Lower lobe of right lung (tissue), 2 donors: ENCODE measurements around the gene RPS6KA2. TPM values are rescaled to one million over a fixed set of nuclear protein-coding genes. Genes with fewer than 3 reads are reported as not detected.

Experiments
- ATAC-seq, 2 donors: fragments of 200-7000 bp; cut with Tn5 transposase; one replicate each; pipeline ENCODE4 v1.9.1; 2020 to 2022; ENCODE audit warnings: mild to moderate bottlenecking in 2 of 2, moderate library complexity in 2 of 2
- DNase-seq: peaks from one replicate; pipeline ENCODE4 v3.0.0-alpha.2; 2020
- H3K27ac ChIP-seq: fragments of 200-600 bp; one replicate; pipeline ENCODE4 v1.8.0; 2022
- H3K27me3 ChIP-seq: fragments of 200-600 bp; one replicate; pipeline ENCODE4 v1.8.0; 2022; ENCODE audit warnings: low read depth
- H3K36me3 ChIP-seq: fragments of 200-600 bp; one replicate; pipeline ENCODE4 v1.8.0; 2022; ENCODE audit warnings: mild to moderate bottlenecking
- H3K4me1 ChIP-seq: fragments of 200-600 bp; one replicate; pipeline ENCODE4 v1.8.0; 2022
- H3K4me3 ChIP-seq: fragments of 200-600 bp; one replicate; pipeline ENCODE4 v1.8.0; 2022; ENCODE audit warnings: mild to moderate bottlenecking
- H3K9me3 ChIP-seq: fragments of 200-600 bp; one replicate; pipeline ENCODE4 v1.8.0; 2022
- intact Hi-C: fragments of 100-400 bp; cut with DNase I; formaldehyde crosslinking; loops from one replicate; pipeline ENCODE4 v1.11.0; 2022
- total RNA-seq: library from RNA; stranded (reverse); fragmentation: NEBNext Ultra II Directional; extraction: Animal tissue kit (Norgen Biotek cat#: 25700); gene quantifications from one replicate; pipeline ENCODE4 v1.2.1, GENCODE V29; 2021
- TF ChIP-seq, protein P1 (sequence below): fragments of 200-600 bp; IDR thresholded peaks from one replicate; pipeline ENCODE4 v1.8.0; 2022; ENCODE audit warnings: antibody characterized with exemption, mild to moderate bottlenecking
- donor health status: DM: no; HTN: yes; CAD: no; lungs with severe emphysema.

The RPS6KA2 gene
- total RNA-seq, 1 donor from 2014 or later, result 102 TPM

DNA sequence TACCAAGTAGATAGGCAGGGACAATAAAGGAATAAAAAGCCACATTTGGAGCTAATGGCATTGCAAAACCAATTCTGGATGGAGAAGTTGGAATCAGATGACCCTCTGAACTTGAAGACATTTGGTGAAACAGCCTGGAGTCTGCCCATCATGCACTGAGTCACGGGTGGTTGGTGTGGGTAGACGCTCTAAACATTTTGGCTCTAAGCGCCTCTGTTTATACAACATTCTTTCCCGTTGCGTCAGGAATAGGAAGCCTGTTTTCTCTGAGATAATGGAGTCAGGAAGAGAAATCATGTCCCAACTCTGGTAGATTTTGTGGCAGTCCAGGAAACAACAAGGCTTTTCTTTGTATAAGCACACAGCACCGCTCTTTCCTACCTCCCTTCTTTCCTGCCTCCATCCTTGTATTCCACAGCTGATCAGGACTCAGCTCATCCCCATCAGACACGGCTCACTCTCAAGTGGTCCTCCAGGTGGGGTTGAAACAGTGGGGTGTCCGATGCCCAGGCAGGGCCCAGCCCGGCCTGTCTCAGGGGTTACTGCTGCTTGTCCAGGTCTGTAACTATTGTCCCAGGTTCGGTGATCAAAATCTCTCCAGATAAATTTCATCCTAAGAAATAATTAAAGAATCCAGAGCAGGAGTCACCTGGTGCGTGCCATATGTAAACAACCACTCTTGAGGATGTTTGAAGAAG, 28.5 kb downstream of the RPS6KA2 start:
- TF ChIP-seq, protein P1, sequence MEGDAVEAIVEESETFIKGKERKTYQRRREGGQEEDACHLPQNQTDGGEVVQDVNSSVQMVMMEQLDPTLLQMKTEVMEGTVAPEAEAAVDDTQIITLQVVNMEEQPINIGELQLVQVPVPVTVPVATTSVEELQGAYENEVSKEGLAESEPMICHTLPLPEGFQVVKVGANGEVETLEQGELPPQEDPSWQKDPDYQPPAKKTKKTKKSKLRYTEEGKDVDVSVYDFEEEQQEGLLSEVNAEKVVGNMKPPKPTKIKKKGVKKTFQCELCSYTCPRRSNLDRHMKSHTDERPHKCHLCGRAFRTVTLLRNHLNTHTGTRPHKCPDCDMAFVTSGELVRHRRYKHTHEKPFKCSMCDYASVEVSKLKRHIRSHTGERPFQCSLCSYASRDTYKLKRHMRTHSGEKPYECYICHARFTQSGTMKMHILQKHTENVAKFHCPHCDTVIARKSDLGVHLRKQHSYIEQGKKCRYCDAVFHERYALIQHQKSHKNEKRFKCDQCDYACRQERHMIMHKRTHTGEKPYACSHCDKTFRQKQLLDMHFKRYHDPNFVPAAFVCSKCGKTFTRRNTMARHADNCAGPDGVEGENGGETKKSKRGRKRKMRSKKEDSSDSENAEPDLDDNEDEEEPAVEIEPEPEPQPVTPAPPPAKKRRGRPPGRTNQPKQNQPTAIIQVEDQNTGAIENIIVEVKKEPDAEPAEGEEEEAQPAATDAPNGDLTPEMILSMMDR, result no peak
- Histone ChIP-seq H3K36me3 (no peaks in the 10 kb centered on the region), H3K9me3 (no peaks in the 10 kb centered on the region), H3K4me3 (no peak overlapping the region), H3K4me1 (peaks cover 35% of the 10 kb centered on the region), H3K27me3 (no peaks in the 10 kb centered on the region), H3K27ac (peak overlapping the region; percentile 76)
- no peak for DNase-seq
- peak; percentile 82 to 86 for ATAC-seq
- intact Hi-C loops, result no loop called here

DNA sequence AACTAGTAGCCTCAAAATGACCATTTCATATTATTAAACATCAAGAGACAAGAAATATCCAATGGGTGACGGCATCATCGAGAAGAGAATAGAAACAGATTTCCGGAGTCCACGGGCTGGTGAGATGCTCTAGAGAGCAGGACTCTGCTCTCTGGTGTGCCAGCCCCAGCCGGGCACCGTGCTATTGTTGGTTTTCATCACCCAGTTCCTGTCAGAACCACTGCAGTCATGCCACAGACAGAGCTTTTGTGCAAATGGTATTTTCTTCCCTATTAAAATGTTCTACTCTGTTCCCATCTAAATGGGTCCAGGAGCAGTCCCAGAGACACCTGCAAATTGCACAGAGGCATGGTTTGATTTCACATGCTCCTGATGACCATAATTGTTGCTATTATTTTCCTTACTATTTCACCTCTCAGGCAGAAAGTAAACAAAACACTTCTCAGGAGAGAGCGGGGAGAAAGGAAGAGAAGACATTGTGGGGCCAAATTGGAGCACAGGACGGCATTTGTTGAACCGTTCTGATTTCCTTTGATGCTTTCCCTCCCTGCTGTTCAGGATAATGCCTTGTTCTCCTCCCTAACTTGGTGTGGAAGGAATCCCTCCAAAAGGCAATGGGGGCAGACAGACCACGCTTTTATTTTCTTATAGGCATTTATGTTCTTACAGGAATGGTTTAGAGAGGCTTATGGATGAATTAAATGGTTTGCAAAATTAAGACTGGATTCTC, 29.2 kb downstream of the RPS6KA2 start:
- peaks cover 35% of the 10 kb centered on the region for H3K4me1 ChIP-seq
- DNase-seq (no peak), ATAC-seq (peak in 1 of 2 donors; percentile 29)
- TF ChIP-seq, protein P1, result no peak
- H3K27ac ChIP-seq, result peak overlapping the region; percentile 76
- no peaks in the 10 kb centered on the region for H3K27me3 ChIP-seq
- no peak overlapping the region for H3K4me3 ChIP-seq
- no peaks in the 10 kb centered on the region for H3K9me3 ChIP-seq
- intact Hi-C loops, result no loop called here
- no peaks in the 10 kb centered on the region for H3K36me3 ChIP-seq

DNA sequence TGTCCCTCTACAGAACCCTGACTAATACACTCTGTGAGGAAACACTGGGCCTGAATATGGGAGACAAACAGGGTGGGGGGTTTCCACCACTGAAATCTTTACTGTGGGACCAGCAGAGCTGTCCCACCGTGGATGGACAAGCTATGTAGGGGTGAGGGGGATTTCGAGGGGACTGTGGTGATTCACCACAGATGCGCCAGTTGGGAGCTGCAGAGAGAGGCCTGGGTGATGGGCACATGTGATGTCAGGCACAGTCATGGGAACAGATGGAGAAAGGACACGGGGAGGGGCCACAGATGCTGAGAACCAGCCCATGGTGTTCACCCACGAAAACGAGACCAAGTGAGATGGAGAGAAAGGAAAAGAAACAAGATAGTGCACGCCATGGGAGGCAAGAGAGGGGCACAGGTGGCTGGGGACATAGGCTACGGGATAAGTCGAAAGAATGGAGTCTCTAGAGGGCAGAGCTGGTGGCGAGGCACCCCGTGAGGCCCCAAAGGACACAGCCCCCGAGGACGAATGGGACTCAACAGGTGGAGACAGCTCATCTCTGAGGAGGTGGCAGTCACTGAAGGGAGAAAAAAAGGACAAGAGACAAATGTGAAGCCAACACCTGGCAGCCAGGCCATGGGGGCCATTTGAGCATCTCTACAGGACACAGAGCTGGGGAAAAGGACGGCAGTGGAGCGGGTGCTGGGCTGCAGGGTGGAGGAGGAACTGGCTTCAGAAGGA, 30.1 kb downstream of the RPS6KA2 start:
- ATAC-seq, result no peak
- H3K27ac ChIP-seq, result peak overlapping the region; percentile 76
- intact Hi-C loops, result no loop called here

DNA sequence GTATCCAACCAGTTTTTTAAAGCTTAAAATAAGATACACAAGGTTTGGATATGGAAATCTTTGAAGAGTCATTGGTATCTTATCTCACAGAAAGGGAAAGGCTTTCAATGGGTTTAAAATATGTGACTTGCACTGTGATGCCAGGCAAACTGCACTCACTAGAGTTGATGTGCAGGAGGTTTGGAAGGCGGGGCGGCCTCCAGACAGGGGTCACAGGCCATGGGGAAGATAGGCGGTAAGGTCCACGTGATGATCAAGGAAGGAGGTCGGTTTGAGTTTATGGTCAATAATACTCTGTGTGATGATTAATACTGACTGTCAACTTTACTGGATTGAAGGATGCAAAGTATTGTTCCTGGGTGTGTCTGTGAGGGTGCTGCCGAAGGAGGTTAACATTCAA, 31.1 kb downstream of the RPS6KA2 start:
- H3K4me3 ChIP-seq, result no peak overlapping the region
- no peaks in the 10 kb centered on the region for H3K9me3 ChIP-seq
- H3K36me3 ChIP-seq, result no peaks in the 10 kb centered on the region
- no peak for DNase-seq
- H3K4me1 ChIP-seq, result peaks cover 35% of the 10 kb centered on the region
- TF ChIP-seq, protein P1, result no peak
- intact Hi-C loops, result no loop called here
- no peak overlapping the region for H3K27ac ChIP-seq
- ATAC-seq, result no peak
- no peaks in the 10 kb centered on the region for H3K27me3 ChIP-seq

More for the DNA sequence above, 30.1 kb downstream of the RPS6KA2 start:
- TF ChIP-seq, protein P1, result no peak
- Histone ChIP-seq H3K27me3 (no peaks in the 10 kb centered on the region), H3K4me1 (peaks cover 35% of the 10 kb centered on the region), H3K36me3 (no peaks in the 10 kb centered on the region), H3K4me3 (no peak overlapping the region), H3K9me3 (no peaks in the 10 kb centered on the region)
- DNase-seq, result no peak

DNA sequence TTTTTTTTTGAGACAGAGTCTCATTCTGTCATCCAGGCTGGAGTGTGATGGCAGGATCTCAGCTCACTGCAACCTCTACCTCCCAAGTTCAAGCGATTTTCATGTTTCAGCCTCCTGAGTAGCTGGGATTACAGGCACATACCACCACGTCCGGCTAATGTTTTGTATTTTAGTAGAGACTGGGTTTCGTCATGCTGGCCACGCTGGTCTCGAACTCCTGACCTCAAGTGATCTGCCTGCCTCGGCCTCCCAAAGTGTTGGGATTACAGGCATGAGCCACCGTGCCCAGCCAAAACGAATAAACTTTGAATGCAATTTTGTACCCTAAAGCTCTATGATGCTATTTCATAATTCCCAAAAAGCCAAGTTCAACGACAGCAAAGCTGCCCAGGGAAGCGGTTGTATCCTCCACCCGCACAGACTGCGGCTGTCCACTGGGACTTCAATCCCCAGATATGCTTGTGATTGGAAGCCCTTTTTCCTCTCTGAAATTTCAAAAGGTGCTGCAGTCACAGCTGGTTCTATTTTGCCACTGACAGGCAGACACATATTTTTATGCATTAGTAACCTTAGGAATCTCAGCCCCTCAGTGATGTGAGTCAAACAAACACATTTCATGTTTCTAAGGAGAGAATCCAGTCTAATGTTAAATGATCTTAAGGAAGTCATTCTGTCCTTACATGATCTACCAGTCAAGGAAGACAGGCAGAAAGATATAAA, 31.8 kb downstream of the RPS6KA2 start:
- no peak overlapping the region for H3K27ac ChIP-seq
- peaks cover 39% of the 10 kb centered on the region for H3K4me1 ChIP-seq
- no peaks in the 10 kb centered on the region for H3K9me3 ChIP-seq
- ATAC-seq (no peak), DNase-seq (no peak)
- intact Hi-C loops, result no loop called here
- H3K27me3 ChIP-seq, result no peaks in the 10 kb centered on the region
- no peak overlapping the region for H3K4me3 ChIP-seq
- TF ChIP-seq, protein P1, result no peak
- no peaks in the 10 kb centered on the region for H3K36me3 ChIP-seq
